ENCODE data around the gene MYADML2.

The MYADML2 gene

GRCh38 chr17:81911277-81911961, 35.6 kb downstream of the MYADML2 start, which contains the start of gene PCYT2:
PCYT2 (minus strand) TSS chr17:81911399; CDS start chr17:81911355, 44 bp downstream.
- DNase-seq (ENCODE audit: low read depth), result peak; percentile 94

GRCh38 chr17:81910840-81911276, 36.2 kb downstream of the MYADML2 start:
- no peak for DNase-seq (ENCODE audit: low read depth)

DNA sequence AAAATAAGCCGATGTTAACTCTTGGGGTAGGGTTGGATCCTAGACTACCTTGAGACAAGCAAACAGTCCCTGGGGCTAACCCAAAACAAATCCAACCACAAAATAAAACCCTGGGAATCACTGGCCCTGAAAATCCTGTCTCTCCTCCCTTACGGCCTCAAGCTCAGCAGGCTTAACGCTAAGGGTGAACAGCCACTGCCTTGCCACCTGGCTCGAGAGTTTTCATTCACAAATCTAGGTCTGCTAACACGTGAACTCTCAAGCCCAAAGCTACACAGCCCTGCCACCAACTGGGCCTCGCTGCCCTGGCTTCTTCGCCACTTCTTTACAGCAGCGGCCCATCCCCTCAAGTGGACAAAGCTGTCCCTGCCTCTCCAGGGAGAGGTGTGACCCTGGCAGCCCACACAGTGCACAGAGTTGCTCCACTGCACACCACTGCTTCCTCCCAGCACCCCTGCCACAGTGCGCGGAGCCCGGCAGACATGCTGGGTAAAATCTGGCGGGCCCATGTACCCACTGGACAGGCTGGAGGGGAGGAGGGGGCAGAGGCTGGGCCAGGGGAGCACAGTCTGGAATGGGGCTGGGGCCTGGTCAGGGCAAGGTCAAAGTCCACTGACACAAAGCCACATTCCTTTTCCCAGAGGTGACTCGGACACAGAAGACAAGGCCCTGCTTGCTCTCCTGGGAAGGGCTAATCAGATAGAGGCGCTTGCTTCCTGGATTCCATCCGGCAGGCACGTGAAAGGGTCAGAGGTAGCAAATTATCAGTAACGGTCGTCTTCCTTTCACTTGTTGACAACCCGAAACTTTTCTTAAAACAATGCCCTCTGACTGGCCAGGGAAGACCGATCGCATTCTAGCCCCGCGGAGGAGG, 36.8 kb downstream of the MYADML2 start:
- no peak for DNase-seq (ENCODE audit: low read depth)

DNA sequence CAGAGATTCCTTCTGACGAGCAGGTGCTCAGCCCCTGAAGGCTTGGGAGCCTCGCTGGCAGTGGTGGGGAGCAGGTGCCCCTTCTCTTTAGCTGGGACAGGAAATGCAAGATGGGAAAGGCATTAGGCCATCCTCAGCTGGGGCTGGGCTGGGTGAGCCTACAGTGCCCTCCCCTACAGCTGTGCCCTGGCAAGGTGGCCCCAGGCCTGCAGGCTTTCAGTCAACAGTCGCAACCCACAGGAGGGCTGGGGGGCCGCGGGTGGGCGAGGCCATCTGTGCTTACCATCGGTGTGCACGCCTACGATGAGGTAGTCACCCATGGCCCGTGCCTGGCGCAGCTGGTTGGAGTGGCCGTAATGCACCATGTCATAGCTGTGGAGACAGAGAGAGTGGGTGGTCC, 37.8 kb downstream of the MYADML2 start:
- DNase-seq (ENCODE audit: low read depth), result no peak

DNA sequence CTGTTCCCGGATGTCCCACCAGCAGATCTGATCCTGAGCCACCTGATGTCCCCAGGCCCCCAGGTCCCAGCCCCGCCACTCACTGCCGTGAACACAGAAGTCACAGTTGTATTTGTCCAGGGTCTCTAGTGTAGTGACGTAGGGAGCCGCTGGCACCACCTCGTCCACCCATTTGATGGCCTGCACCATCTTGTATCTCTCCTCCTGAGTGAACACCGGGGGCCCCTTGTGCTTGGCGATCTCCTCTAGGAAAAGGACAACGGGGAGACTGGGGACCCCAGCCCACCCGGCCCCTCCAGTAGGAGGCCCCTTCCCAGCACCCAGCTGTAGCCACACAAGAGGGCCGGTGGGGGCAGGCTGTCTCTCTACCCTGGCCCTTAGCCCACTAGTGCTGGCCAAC, 38.2 kb downstream of the MYADML2 start:
- no peak for DNase-seq (ENCODE audit: low read depth)

- no peak for DNase-seq (ENCODE audit: low read depth)
These were observed 39.6 kb downstream of the MYADML2 start for GRCh38 chr17:81907219-81908145.

- no peak for DNase-seq (ENCODE audit: low read depth)
These were observed 40.4 kb downstream of the MYADML2 start for GRCh38 chr17:81906476-81907218.

DNA sequence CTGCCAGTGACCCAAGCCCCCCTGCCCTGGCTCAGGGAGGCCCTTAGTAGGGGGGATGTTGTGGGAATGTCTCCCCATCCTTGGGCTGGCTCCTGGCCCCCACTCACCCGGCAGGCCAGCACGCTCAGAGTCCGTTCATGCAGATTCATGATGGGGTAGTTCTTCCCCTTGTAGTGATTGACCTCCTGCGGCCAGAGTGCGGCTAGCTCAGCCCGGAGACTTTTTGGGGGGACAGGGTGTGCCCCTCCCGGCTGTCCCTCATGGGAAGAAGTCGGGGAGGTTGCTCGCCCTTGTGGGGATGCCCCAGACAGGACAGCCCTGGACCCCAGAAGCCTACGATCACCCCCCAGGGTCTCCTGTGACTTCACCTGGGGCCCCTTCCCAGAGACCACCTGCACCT, 41.0 kb downstream of the MYADML2 start:
- DNase-seq (ENCODE audit: low read depth), result no peak

GRCh38 chr17:81905424-81905875, 41.6 kb downstream of the MYADML2 start:
- no peak for DNase-seq (ENCODE audit: low read depth)

GRCh38 chr17:81904600-81905423, 42.2 kb downstream of the MYADML2 start:
- no peak for DNase-seq (ENCODE audit: low read depth)

DNA sequence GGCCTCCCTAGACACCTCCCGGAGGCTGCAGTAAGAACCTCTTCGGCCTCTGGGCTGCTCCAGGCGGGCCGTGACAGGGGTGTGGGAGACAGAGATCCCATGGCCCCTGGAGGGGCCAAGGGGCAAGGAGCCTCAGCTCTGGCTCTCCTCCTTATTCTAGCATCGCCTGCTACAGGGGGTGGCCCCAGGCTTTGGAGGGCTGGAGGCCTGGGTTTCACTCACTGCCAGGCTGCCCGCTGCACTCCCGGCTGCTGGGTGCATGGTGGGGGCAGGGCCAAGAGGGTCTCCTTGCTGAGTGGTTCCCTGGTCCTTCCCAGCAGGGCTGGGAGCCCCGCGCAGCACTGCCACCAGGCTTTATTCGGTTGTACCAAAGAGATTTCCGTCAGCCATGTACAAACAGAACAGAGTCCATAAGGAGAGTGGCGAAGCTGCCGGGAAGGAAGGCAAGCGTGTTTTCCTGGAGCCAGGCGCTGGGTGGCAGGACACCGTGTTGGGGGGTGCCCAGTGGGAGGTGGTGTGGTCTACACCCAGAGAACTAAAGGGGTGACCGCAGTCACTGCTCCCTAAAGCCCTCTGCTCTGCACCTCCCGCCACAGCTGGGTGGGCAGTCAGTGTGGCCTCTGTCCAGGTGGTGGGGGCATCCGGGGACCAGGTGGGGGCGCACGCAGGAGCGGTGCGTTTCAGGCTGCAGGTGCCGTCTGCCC, 43.0 kb downstream of the MYADML2 start:
- no peak for DNase-seq (ENCODE audit: low read depth)

GRCh38 chr17:81903415-81903831, 43.6 kb downstream of the MYADML2 start:
- DNase-seq (ENCODE audit: low read depth), result no peak

DNA sequence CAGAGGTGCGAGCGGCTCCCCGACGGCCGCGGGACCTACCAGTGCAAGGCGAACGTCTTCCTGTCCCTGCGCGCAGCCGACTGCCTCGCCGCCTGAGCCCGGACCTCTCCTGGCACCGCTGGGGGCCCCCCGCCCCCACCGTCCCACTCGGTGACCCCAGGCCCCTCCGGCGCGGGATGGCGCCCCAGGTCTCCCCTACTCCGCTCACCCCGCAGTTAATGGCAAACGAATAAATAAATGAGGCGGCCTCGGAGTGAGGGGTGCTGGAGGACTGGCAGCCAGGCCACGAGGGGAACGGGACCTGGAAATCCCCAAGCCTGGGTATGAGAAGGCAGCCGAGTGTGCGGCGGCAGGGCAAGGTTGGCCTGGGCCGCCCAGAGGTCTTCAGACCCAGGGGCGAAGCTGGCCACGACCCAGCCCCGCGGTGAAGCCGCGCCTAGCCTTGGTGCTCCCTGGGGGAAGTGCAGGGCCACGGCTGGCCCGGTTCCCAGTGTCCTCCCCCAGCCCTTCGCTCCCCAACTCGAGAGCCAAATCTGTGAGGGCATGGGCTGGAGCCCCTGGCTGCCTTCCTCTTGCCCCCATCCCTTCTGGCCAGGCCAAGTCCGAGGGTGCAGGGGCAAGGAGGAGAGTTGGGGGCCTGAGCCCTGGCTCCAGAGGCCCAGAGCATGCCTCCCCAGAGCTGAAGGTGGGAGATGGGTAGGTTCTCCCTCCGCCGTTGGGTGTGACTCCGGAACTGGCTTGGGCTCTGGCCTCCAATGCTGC, 44.2 kb downstream of the MYADML2 start:
- no peak for DNase-seq (ENCODE audit: low read depth)

DNA sequence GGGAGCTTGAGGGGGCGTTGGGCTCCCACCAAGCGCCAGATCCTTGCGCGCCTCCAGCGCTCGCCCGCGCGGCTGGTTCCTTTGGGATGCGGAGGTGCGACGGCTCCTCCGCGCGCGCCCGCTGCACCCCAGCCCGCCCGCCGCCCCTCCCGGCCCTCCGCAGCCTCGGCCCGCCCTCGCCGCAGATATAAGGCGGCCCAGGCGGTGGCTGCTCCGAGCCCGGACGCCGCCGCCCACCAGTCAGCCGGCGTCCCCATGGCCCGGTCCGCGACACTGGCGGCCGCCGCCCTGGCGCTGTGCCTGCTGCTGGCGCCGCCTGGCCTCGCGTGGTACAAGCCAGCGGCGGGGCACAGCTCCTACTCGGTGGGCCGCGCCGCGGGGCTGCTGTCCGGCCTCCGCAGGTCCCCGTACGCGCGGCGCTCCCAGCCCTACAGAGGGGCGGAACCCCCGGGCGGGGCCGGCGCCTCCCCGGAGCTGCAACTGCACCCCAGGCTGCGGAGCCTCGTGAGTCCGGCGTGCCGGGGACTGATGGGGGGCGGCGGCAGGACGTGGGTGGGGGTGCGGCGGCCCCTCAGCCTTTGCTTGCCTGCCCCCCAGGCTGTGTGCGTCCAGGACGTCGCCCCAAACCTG, 44.9 kb downstream of the MYADML2 start, which contains the start of gene NPB:
Gene NPB, plus strand, starts transcription at position 216 of the 630 bp plus-strand sequence. Its CDS starts 40 bp downstream, at position 256.
- no peak for DNase-seq (ENCODE audit: low read depth)

- no peak for DNase-seq (ENCODE audit: low read depth)
These were observed 45.6 kb downstream of the MYADML2 start for GRCh38 chr17:81901167-81902022.

DNA sequence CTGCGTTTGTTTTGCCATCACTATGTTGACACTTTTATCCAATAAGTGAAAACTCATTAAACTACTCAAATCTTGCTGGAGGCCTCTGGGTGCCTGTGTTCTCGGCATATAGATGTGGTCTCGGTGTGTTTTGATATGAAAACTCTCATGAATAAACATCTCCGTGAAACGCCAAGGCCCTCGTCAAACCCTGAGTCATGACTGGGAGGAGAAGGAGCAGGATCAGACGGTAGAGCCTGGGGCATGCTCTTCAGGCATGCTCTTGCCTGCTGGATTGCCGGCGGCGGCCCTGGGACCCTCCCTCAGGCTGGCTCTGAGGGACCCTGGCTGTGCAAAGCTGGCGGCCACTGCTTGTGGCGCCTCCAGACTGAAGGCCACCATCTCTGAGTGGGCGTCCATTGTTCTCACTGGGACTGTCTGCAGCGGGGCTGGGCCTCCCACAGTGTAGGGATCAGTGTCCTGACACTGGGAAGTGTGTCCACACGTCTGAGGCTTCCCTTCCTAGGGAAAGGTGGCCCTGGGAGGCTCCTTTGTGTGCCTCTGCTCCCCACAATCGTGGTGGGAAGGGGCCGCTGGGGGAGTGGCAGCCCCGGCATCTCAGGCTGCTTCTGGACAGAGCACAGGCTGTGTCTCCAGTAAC, 46.7 kb downstream of the MYADML2 start:
- no peak for DNase-seq (ENCODE audit: low read depth)
